K562 (cell line): ENCODE data around the gene ZNF646.

ENCODE experiments used
- CBX5 ChIP-seq: IDR thresholded peaks from 2 replicates; pipeline ENCODE4 v1.6.1; 2014; ENCODE audit warnings: low read depth, borderline replicate concordance
- CC2D1A ChIP-seq: fragments of 450-650 bp; IDR thresholded peaks from 2 replicates; pipeline ENCODE4 v1.6.1; 2017; ENCODE audit warnings: mild to moderate bottlenecking
- CTCF ChIP-seq, 3 experiments: IDR thresholded peaks in 2 of 3; conservative IDR thresholded peaks in 1 of 3; 2 replicates each; pipeline ENCODE4 v1.5.1; 2011 to 2012; ENCODE audit warnings: low read length in 3 of 3, mild to moderate bottlenecking in 3 of 3, control low read depth in 2 of 3, improper control_type of control experiment in 1 of 3, inconsistent platforms in 1 of 3, low read depth in 1 of 3, mixed read lengths in 1 of 3, moderate library complexity in 1 of 3; ENCODE audit not compliant: insufficient read depth in 2 of 3
- ETV5 ChIP-seq: sonication (generic); formaldehyde crosslinking; IDR thresholded peaks from 2 replicates; pipeline ENCODE4 v1.4.0; 2020; ENCODE audit warnings: low read depth, mild to moderate bottlenecking, missing genetic modification reagents
- MEF2A ChIP-seq: IDR thresholded peaks from 2 replicates; pipeline ENCODE4 v1.6.1; 2011; ENCODE audit warnings: low read depth, mild to moderate bottlenecking, low read length, moderate library complexity; ENCODE audit not compliant: control insufficient read depth
- NR2C2 ChIP-seq, 2 experiments: fragments of 200-800 bp in 1 of 2; sonication (Bioruptor generic) in 1 of 2; sonication (generic) in 1 of 2; formaldehyde crosslinking in 1 of 2; IDR thresholded peaks; 2 replicates each; pipeline versions ENCODE4 v1.6.1 to v1.8.0; 2016 to 2022; ENCODE audit warnings: mild to moderate bottlenecking in 1 of 2, missing compliant biosample characterization in 1 of 2, missing genetic modification characterization in 1 of 2, missing genetic modification reagents in 1 of 2
- PHB2 ChIP-seq: fragments of 450-650 bp; IDR thresholded peaks from 2 replicates; pipeline ENCODE4 v1.6.1; 2017; ENCODE audit warnings: low read depth
- POLR2A ChIP-seq: fragments of 450-650 bp; conservative IDR thresholded peaks from 2 replicates; pipeline ENCODE4 v1.6.1; 2016
- POLR2AphosphoS2 ChIP-seq: IDR thresholded peaks from 2 replicates; pipeline ENCODE4 v1.6.1; 2012; ENCODE audit warnings: low read length, improper control_type of control experiment
- SIN3B ChIP-seq: fragments of 450-650 bp; IDR thresholded peaks from 2 replicates; pipeline ENCODE4 v1.6.1; 2017; ENCODE audit warnings: low read depth, mild to moderate bottlenecking, moderate library complexity
- ZBTB33 ChIP-seq: sonication (generic); formaldehyde crosslinking; IDR thresholded peaks from 2 replicates; pipeline ENCODE4 v1.8.1; 2023; ENCODE audit warnings: mild to moderate bottlenecking, missing genetic modification reagents

GRCh38 chr16:31074814-31075183 is 577 bp downstream of the ZNF646 start:
- TF ChIP-seq ZBTB33 (CRISPR knock-in tag) (no peak), PHB2 (no peak), SIN3B (no peak), CTCF (IDR thresholded peaks at IDR 0.05 in 2 of 3, conservative IDR thresholded peaks at IDR 0.05 in 1 of 3; ENCODE audit: insufficient read depth in 2 of 3, low read depth in 1 of 3, low read length in 3 of 3) (no peak), CC2D1A (no peak; the same call in 1 of the 2 replicates), ETV5 (CRISPR knock-in tag) (no peak), NR2C2 (CRISPR knock-in tag; IDR thresholded peaks at IDR 0.05) (no peak), NR2C2 (tag; IDR thresholded peaks at IDR 0.05) (no peak), POLR2A (no peak), POLR2AphosphoS2 (no peak), MEF2A (no peak), CBX5 (no peak)
